ENCODE data around the gene CYP19A1. TPM values are rescaled to one million over a fixed set of nuclear protein-coding genes. Genes with fewer than 3 reads are reported as not detected.

The CYP19A1 gene
- total and polyA plus RNA-seq, 5 donors from 2014 or later = 0.52 TPM; not detected in 4

GRCh38 chr15:51332206-51333147 is 5.9 kb downstream of the CYP19A1 start:
- ATAC-seq (ENCODE audit: low read depth in 2 of 2) (no peak), DNase-seq (no peak)
- Mint-ChIP-seq H3K9me3 (peaks cover 0 to 3% (median 0%) of the 10 kb centered on the region in 7 donors), H3K27me3 (peaks cover 3% of the 10 kb centered on the region), H3K27ac (no peak overlapping the region), H3K4me3 (no peak overlapping the region), H3K4me1 (no peaks in the 10 kb centered on the region), H3K36me3 (no peaks in the 10 kb centered on the region)
- H3K4me1 ChIP-seq (ENCODE audit: control insufficient read depth, insufficient read depth, low read length, poor library complexity, severe bottlenecking) = no peaks in the 10 kb centered on the region
- H3K27me3 ChIP-seq (ENCODE audit: control insufficient read depth, insufficient read depth, low read length) = no peaks in the 10 kb centered on the region
- no peaks in the 10 kb centered on the region for H3K36me3 ChIP-seq (ENCODE audit: control insufficient read depth, insufficient read depth, low read length)
- no peak overlapping the region for H3K4me3 ChIP-seq (ENCODE audit: low read depth, low read length)
- H3K9me3 ChIP-seq (ENCODE audit: control insufficient read depth in 2 of 2, low read length in 2 of 2) = no peaks in the 10 kb centered on the region
- H3K27ac ChIP-seq (ENCODE audit: insufficient read depth, low read length, poor library complexity, severe bottlenecking) = no peak overlapping the region

- H3K27ac Mint-ChIP-seq = no peak overlapping the region
- no peaks in the 10 kb centered on the region for H3K9me3 ChIP-seq (ENCODE audit: control insufficient read depth in 2 of 2, low read length in 2 of 2)
These were observed 7.3 kb downstream of the CYP19A1 start for GRCh38 chr15:51331141-51331540.

GRCh38 chr15:51328926-51329325 is 9.5 kb downstream of the CYP19A1 start:
- no peak overlapping the region for H3K4me3 Mint-ChIP-seq
- peaks cover 0 to 2% (median 0%) of the 10 kb centered on the region in 7 donors for H3K9me3 Mint-ChIP-seq
- no peaks in the 10 kb centered on the region for H3K27me3 Mint-ChIP-seq
- H3K4me3 ChIP-seq (ENCODE audit: low read depth, low read length) = no peak overlapping the region
- DNase-seq = no peak
- H3K36me3 ChIP-seq (ENCODE audit: control insufficient read depth, insufficient read depth, low read length) = no peaks in the 10 kb centered on the region
- H3K4me1 ChIP-seq (ENCODE audit: control insufficient read depth, insufficient read depth, low read length, poor library complexity, severe bottlenecking) = no peaks in the 10 kb centered on the region
- H3K9me3 ChIP-seq (ENCODE audit: control insufficient read depth in 2 of 2, low read length in 2 of 2) = no peaks in the 10 kb centered on the region
- no peak for ATAC-seq (ENCODE audit: low read depth in 2 of 2)
- no peaks in the 10 kb centered on the region for H3K27me3 ChIP-seq (ENCODE audit: control insufficient read depth, insufficient read depth, low read length)
- H3K27ac ChIP-seq (ENCODE audit: insufficient read depth, low read length, poor library complexity, severe bottlenecking) = no peak overlapping the region
- no peaks in the 10 kb centered on the region for H3K36me3 Mint-ChIP-seq
- H3K4me1 Mint-ChIP-seq = no peaks in the 10 kb centered on the region
- H3K27ac Mint-ChIP-seq = peak overlapping the region in 1 of 3 donors; percentile 52

More at GRCh38 chr15:51331141-51331540, 7.3 kb downstream of the CYP19A1 start:
- Histone ChIP-seq H3K27ac (ENCODE audit: insufficient read depth, low read length, poor library complexity, severe bottlenecking) (no peak overlapping the region), H3K4me3 (ENCODE audit: low read depth, low read length) (no peak overlapping the region), H3K27me3 (ENCODE audit: control insufficient read depth, insufficient read depth, low read length) (no peaks in the 10 kb centered on the region), H3K36me3 (ENCODE audit: control insufficient read depth, insufficient read depth, low read length) (no peaks in the 10 kb centered on the region), H3K4me1 (ENCODE audit: control insufficient read depth, insufficient read depth, low read length, poor library complexity, severe bottlenecking) (no peaks in the 10 kb centered on the region)
- ATAC-seq (ENCODE audit: low read depth in 2 of 2) (no peak), DNase-seq (no peak)
- no peaks in the 10 kb centered on the region for H3K4me1 Mint-ChIP-seq
- no peaks in the 10 kb centered on the region for H3K36me3 Mint-ChIP-seq
- H3K4me3 Mint-ChIP-seq = no peak overlapping the region
- H3K27me3 Mint-ChIP-seq = no peaks in the 10 kb centered on the region
- peaks cover 0 to 3% (median 0%) of the 10 kb centered on the region in 7 donors for H3K9me3 Mint-ChIP-seq

GRCh38 chr15:51327081-51327480 is 11.3 kb downstream of the CYP19A1 start:
- peaks cover 4% of the 10 kb centered on the region for H3K27me3 Mint-ChIP-seq
- H3K4me3 ChIP-seq (ENCODE audit: low read depth, low read length) = no peak overlapping the region
- no peaks in the 10 kb centered on the region for H3K27me3 ChIP-seq (ENCODE audit: control insufficient read depth, insufficient read depth, low read length)

GRCh38 chr15:51325167-51325566 is 13.2 kb downstream of the CYP19A1 start:
- Histone ChIP-seq H3K27ac (ENCODE audit: insufficient read depth, low read length, poor library complexity, severe bottlenecking) (no peak overlapping the region), H3K4me3 (ENCODE audit: low read depth, low read length) (no peak overlapping the region)

More at GRCh38 chr15:51327081-51327480, 11.3 kb downstream of the CYP19A1 start:
- no peaks in the 10 kb centered on the region for H3K36me3 ChIP-seq (ENCODE audit: control insufficient read depth, insufficient read depth, low read length)
- H3K4me1 ChIP-seq (ENCODE audit: control insufficient read depth, insufficient read depth, low read length, poor library complexity, severe bottlenecking) = no peaks in the 10 kb centered on the region
- no peak overlapping the region for H3K27ac ChIP-seq (ENCODE audit: insufficient read depth, low read length, poor library complexity, severe bottlenecking)
- DNase-seq (no peak), ATAC-seq (ENCODE audit: low read depth in 2 of 2) (no peak)
- no peaks in the 10 kb centered on the region for H3K9me3 ChIP-seq (ENCODE audit: control insufficient read depth in 2 of 2, low read length in 2 of 2)
- Mint-ChIP-seq H3K27ac (peak overlapping the region in 1 of 3 donors; percentile 11), H3K9me3 (peaks cover 0 to 2% (median 0%) of the 10 kb centered on the region in 7 donors), H3K4me1 (no peaks in the 10 kb centered on the region), H3K4me3 (no peak overlapping the region), H3K36me3 (no peaks in the 10 kb centered on the region)

GRCh38 chr15:51323749-51324148 is 14.6 kb downstream of the CYP19A1 start:
- no peaks in the 10 kb centered on the region for H3K36me3 ChIP-seq (ENCODE audit: control insufficient read depth, insufficient read depth, low read length)
- no peaks in the 10 kb centered on the region for H3K36me3 Mint-ChIP-seq
- peak overlapping the region in 1 of 4 donors; percentile 28 for H3K4me3 Mint-ChIP-seq
- H3K9me3 Mint-ChIP-seq = peaks cover 0 to 2% (median 0%) of the 10 kb centered on the region in 7 donors
- H3K9me3 ChIP-seq (ENCODE audit: control insufficient read depth in 2 of 2, low read length in 2 of 2) = no peaks in the 10 kb centered on the region
- no peak overlapping the region for H3K27ac ChIP-seq (ENCODE audit: insufficient read depth, low read length, poor library complexity, severe bottlenecking)
- ATAC-seq (ENCODE audit: low read depth in 2 of 2) (no peak), DNase-seq (no peak)
- H3K4me3 ChIP-seq (ENCODE audit: low read depth, low read length) = no peak overlapping the region
- no peaks in the 10 kb centered on the region for H3K4me1 Mint-ChIP-seq
- H3K27ac Mint-ChIP-seq = no peak overlapping the region
- H3K27me3 Mint-ChIP-seq = peaks cover 11% of the 10 kb centered on the region
- H3K27me3 ChIP-seq (ENCODE audit: control insufficient read depth, insufficient read depth, low read length) = no peaks in the 10 kb centered on the region
- no peaks in the 10 kb centered on the region for H3K4me1 ChIP-seq (ENCODE audit: control insufficient read depth, insufficient read depth, low read length, poor library complexity, severe bottlenecking)

More at GRCh38 chr15:51325167-51325566, 13.2 kb downstream of the CYP19A1 start:
- H3K9me3 ChIP-seq (ENCODE audit: control insufficient read depth in 2 of 2, low read length in 2 of 2) = no peaks in the 10 kb centered on the region
- Mint-ChIP-seq H3K9me3 (peaks cover 0 to 4% (median 0%) of the 10 kb centered on the region in 7 donors), H3K36me3 (no peaks in the 10 kb centered on the region), H3K27ac (no peak overlapping the region), H3K4me1 (no peaks in the 10 kb centered on the region), H3K4me3 (no peak overlapping the region), H3K27me3 (peaks cover 11% of the 10 kb centered on the region)
- H3K36me3 ChIP-seq (ENCODE audit: control insufficient read depth, insufficient read depth, low read length) = no peaks in the 10 kb centered on the region
- no peak for ATAC-seq (ENCODE audit: low read depth in 2 of 2)
- no peak for DNase-seq
- H3K4me1 ChIP-seq (ENCODE audit: control insufficient read depth, insufficient read depth, low read length, poor library complexity, severe bottlenecking) = no peaks in the 10 kb centered on the region
- no peaks in the 10 kb centered on the region for H3K27me3 ChIP-seq (ENCODE audit: control insufficient read depth, insufficient read depth, low read length)

GRCh38 chr15:51322621-51323296 is 15.6 kb downstream of the CYP19A1 start:
- H3K9me3 Mint-ChIP-seq = peaks cover 0 to 2% (median 0%) of the 10 kb centered on the region in 7 donors
- Histone ChIP-seq H3K27ac (ENCODE audit: insufficient read depth, low read length, poor library complexity, severe bottlenecking) (no peak overlapping the region), H3K27me3 (ENCODE audit: control insufficient read depth, insufficient read depth, low read length) (no peaks in the 10 kb centered on the region), H3K36me3 (ENCODE audit: control insufficient read depth, insufficient read depth, low read length) (no peaks in the 10 kb centered on the region), H3K4me1 (ENCODE audit: control insufficient read depth, insufficient read depth, low read length, poor library complexity, severe bottlenecking) (no peaks in the 10 kb centered on the region), H3K9me3 (ENCODE audit: control insufficient read depth in 2 of 2, low read length in 2 of 2) (no peaks in the 10 kb centered on the region), H3K4me3 (ENCODE audit: low read depth, low read length) (no peak overlapping the region)
- no peak overlapping the region for H3K27ac Mint-ChIP-seq
- H3K4me3 Mint-ChIP-seq = no peak overlapping the region
- H3K27me3 Mint-ChIP-seq = peaks cover 11% of the 10 kb centered on the region
- ATAC-seq (ENCODE audit: low read depth in 2 of 2) = no peak
- DNase-seq = no peak
- H3K36me3 Mint-ChIP-seq = no peaks in the 10 kb centered on the region
- H3K4me1 Mint-ChIP-seq = no peaks in the 10 kb centered on the region

Measured in CD4-positive, CD25-positive, alpha-beta regulatory T cell (primary cell).